ENCODE data around the gene NDUFS1. TPM values are rescaled to one million over a fixed set of nuclear protein-coding genes. Genes with fewer than 3 reads are reported as not detected.
"Not testable (repeated sequence)": the region's sequence is repeated elsewhere in the genome, so short reads cannot be mapped to it uniquely, and the experiment has no call there.

NDUFS1 gene
- total RNA-seq, 2 experiments from 2014 or later = 56.6 to 66.1 TPM

- POLR2A ChIA-PET = interaction anchor here (0.8 to 1.6 kb wide), 3 partner anchors 62 to 89 kb away, joined by 3 to 13 read pairs (median 3); partner anchors contain the start of genes EEF1B2 and NDUFS1
These were observed 74.1 kb downstream of the NDUFS1 start for GRCh38 chr2:206084870-206085741.

GRCh38 chr2:206084439-206084869 is 74.8 kb downstream of the NDUFS1 start:
- POLR2A ChIA-PET = interaction anchor here (0.8 to 1.0 kb wide), 2 partner anchors 11 to 75 kb away, joined by 3 to 4 read pairs; partner anchors contain the start of genes EEF1B2 and NDUFS1
- ATAC-seq (ENCODE audit: low read depth) = no peak

More at GRCh38 chr2:206084870-206085741, 74.1 kb downstream of the NDUFS1 start:
- DNase-seq (peak; percentile 77), ATAC-seq (ENCODE audit: low read depth) (peak; percentile 20)
- peaks cover 5% of the 10 kb centered on the region for H3K36me3 Mint-ChIP-seq
- H3K4me3 Mint-ChIP-seq = peak overlapping the region; percentile 99
- H3K4me1 Mint-ChIP-seq = peaks cover 20% of the 10 kb centered on the region
- H3K9me3 Mint-ChIP-seq = no peaks in the 10 kb centered on the region
- H3K27ac Mint-ChIP-seq = peak overlapping the region; percentile 100
- no peaks in the 10 kb centered on the region for H3K27me3 Mint-ChIP-seq

GRCh38 chr2:206083602-206084438 is 75.4 kb downstream of the NDUFS1 start:
- peaks cover 23% of the 10 kb centered on the region for H3K4me1 Mint-ChIP-seq
- peak overlapping the region; percentile 97 for H3K27ac Mint-ChIP-seq
- H3K36me3 Mint-ChIP-seq = peaks cover 5% of the 10 kb centered on the region
- peak overlapping the region; percentile 98 for H3K4me3 Mint-ChIP-seq
- DNase-seq (peak; percentile 35), ATAC-seq (ENCODE audit: low read depth) (peak; percentile 16)
- H3K9me3 Mint-ChIP-seq = no peaks in the 10 kb centered on the region
- H3K27me3 Mint-ChIP-seq = no peaks in the 10 kb centered on the region
- POLR2A ChIA-PET = interaction anchor here (0.6 to 1.0 kb wide), 4 partner anchors 10 to 1239 kb away, joined by 3 to 6 read pairs (median 4); partner anchors contain the start of genes EEF1B2 and NDUFS1

More at GRCh38 chr2:206084439-206084869, 74.8 kb downstream of the NDUFS1 start:
- H3K36me3 Mint-ChIP-seq = peaks cover 5% of the 10 kb centered on the region
- H3K9me3 Mint-ChIP-seq = no peaks in the 10 kb centered on the region
- H3K27ac Mint-ChIP-seq = peak overlapping the region; percentile 97
- H3K27me3 Mint-ChIP-seq = no peaks in the 10 kb centered on the region
- peaks cover 21% of the 10 kb centered on the region for H3K4me1 Mint-ChIP-seq
- H3K4me3 Mint-ChIP-seq = peak overlapping the region; percentile 98
- DNase-seq = peak; percentile 48

GRCh38 chr2:206082298-206082843 is 76.9 kb downstream of the NDUFS1 start:
- H3K27me3 Mint-ChIP-seq = no peaks in the 10 kb centered on the region
- no peak for DNase-seq
- H3K9me3 Mint-ChIP-seq = no peaks in the 10 kb centered on the region
- no peak overlapping the region for H3K4me3 Mint-ChIP-seq
- H3K4me1 Mint-ChIP-seq = peaks cover 24% of the 10 kb centered on the region
- POLR2A ChIA-PET = no interaction called here
- no peak for ATAC-seq (ENCODE audit: low read depth)
- H3K36me3 Mint-ChIP-seq = peaks cover 8% of the 10 kb centered on the region
- H3K27ac Mint-ChIP-seq = no peak overlapping the region

GRCh38 chr2:206080927-206081326 is 78.3 kb downstream of the NDUFS1 start:
- POLR2A ChIA-PET = no interaction called here
- Mint-ChIP-seq H3K27me3 (no peaks in the 10 kb centered on the region), H3K9me3 (no peaks in the 10 kb centered on the region), H3K4me1 (peaks cover 17% of the 10 kb centered on the region), H3K4me3 (no peak overlapping the region), H3K36me3 (peaks cover 3% of the 10 kb centered on the region), H3K27ac (no peak overlapping the region)
- DNase-seq = no peak
- no peak for ATAC-seq (ENCODE audit: low read depth)

- POLR2A ChIA-PET = no interaction called here
- Mint-ChIP-seq H3K27me3 (no peaks in the 10 kb centered on the region), H3K36me3 (peaks cover 3% of the 10 kb centered on the region), H3K4me3 (no peak overlapping the region), H3K4me1 (peaks cover 20% of the 10 kb centered on the region), H3K27ac (no peak overlapping the region), H3K9me3 (no peaks in the 10 kb centered on the region)
- ATAC-seq (ENCODE audit: low read depth) = no peak
- DNase-seq = no peak
These were observed 79.4 kb downstream of the NDUFS1 start for GRCh38 chr2:206079699-206080465.

- H3K4me1 Mint-ChIP-seq = peaks cover 15% of the 10 kb centered on the region
- DNase-seq; ATAC-seq (ENCODE audit: low read depth); H3K36me3 Mint-ChIP-seq; H3K27me3 Mint-ChIP-seq; H3K27ac Mint-ChIP-seq; H3K9me3 Mint-ChIP-seq; H3K4me3 Mint-ChIP-seq; POLR2A ChIA-PET: not testable (repeated sequence)
These were observed 81.4 kb downstream of the NDUFS1 start for GRCh38 chr2:206077879-206078278.

- Mint-ChIP-seq H3K27me3 (no peaks in the 10 kb centered on the region), H3K4me1 (peaks cover 17% of the 10 kb centered on the region), H3K9me3 (peaks cover 7% of the 10 kb centered on the region), H3K4me3 (no peak overlapping the region), H3K36me3 (peaks cover 12% of the 10 kb centered on the region), H3K27ac (no peak overlapping the region)
- DNase-seq = no peak
- ATAC-seq (ENCODE audit: low read depth) = no peak
- POLR2A ChIA-PET = no interaction called here
These were observed 84.1 kb downstream of the NDUFS1 start for GRCh38 chr2:206075113-206075512.

- POLR2A ChIA-PET = no interaction called here
- Mint-ChIP-seq H3K27me3 (no peaks in the 10 kb centered on the region), H3K4me1 (peaks cover 17% of the 10 kb centered on the region), H3K9me3 (peaks cover 7% of the 10 kb centered on the region), H3K4me3 (no peak overlapping the region), H3K27ac (no peak overlapping the region), H3K36me3 (peaks cover 17% of the 10 kb centered on the region)
- no peak for ATAC-seq (ENCODE audit: low read depth)
- no peak for DNase-seq
These were observed 87.4 kb downstream of the NDUFS1 start for GRCh38 chr2:206071807-206072206.

- Mint-ChIP-seq H3K27ac (no peak overlapping the region), H3K4me3 (no peak overlapping the region), H3K4me1 (peaks cover 14% of the 10 kb centered on the region), H3K9me3 (peaks cover 7% of the 10 kb centered on the region), H3K27me3 (no peaks in the 10 kb centered on the region), H3K36me3 (peaks cover 21% of the 10 kb centered on the region)
- no peak for DNase-seq
- POLR2A ChIA-PET = no interaction called here
- no peak for ATAC-seq (ENCODE audit: low read depth)
These were observed 89.8 kb downstream of the NDUFS1 start for GRCh38 chr2:206069417-206069816.

- POLR2A ChIA-PET = no interaction called here
- no peaks in the 10 kb centered on the region for H3K27me3 Mint-ChIP-seq
- H3K4me3 Mint-ChIP-seq = no peak overlapping the region
- peaks cover 8% of the 10 kb centered on the region for H3K9me3 Mint-ChIP-seq
- ATAC-seq (ENCODE audit: low read depth) (no peak), DNase-seq (no peak)
- H3K4me1 Mint-ChIP-seq = peaks cover 15% of the 10 kb centered on the region
- no peak overlapping the region for H3K27ac Mint-ChIP-seq
- H3K36me3 Mint-ChIP-seq = peaks cover 26% of the 10 kb centered on the region
These were observed 91.0 kb downstream of the NDUFS1 start for GRCh38 chr2:206068207-206068606.

Data from activated naive CD8-positive, alpha-beta T cell treated with anti-CD3 and anti-CD28 coated beads, Interleukin-2, amount 10 ng/mL, durations not matched to agents 7 days and 5 days (primary cell).